Naive thymus-derived CD8-positive, alpha-beta T cell (primary cell): ENCODE data around the gene TTLL9. TPM values are rescaled to one million over a fixed set of nuclear protein-coding genes. Genes with fewer than 3 reads are reported as not detected.

Experiments
- ATAC-seq, 2 donors: fragments of 150-1000 bp; cut with Tn5 transposase in 1 of 2; sonication (Bioruptor Pico), chemical (Tn5 transposase) in 1 of 2; 1 replicate in 1 of 2; 2 replicates in 1 of 2; pipeline ENCODE4 v1.10.0; 2021; ENCODE audit warnings: mild to moderate bottlenecking in 2 of 2, moderate library complexity in 2 of 2
- POLR2A ChIA-PET: fragments of 350-600 bp; sonication (Branson Sonifier 250); formaldehyde crosslinking; loops from one replicate; lab custom pipeline; 2021; ENCODE audit warnings: antibody characterized with exemption; lab: Charles Lee
- DNase-seq, 10 donors: peaks; one replicate each; pipeline versions ENCODE4 v3.0.0 to v3.0.0-alpha.2; 2020 to 2022
- H3K27ac Mint-ChIP-seq, 10 donors: one replicate each; pipeline ENCODE4 v1.8.0; 2020 to 2022; ENCODE audit warnings: mild to moderate bottlenecking in 10 of 10, mixed read lengths in 10 of 10, moderate library complexity in 4 of 10, inconsistent platforms in 1 of 10
- H3K27me3 Mint-ChIP-seq, 5 donors: one replicate each; pipeline ENCODE4 v1.8.0; 2021 to 2022; ENCODE audit warnings: mixed read lengths in 5 of 5
- H3K36me3 Mint-ChIP-seq, 3 donors: one replicate each; pipeline ENCODE4 v1.8.0; 2020 to 2022; ENCODE audit warnings: mixed read lengths in 3 of 3, mild to moderate bottlenecking in 2 of 3, inconsistent platforms in 1 of 3
- H3K4me1 Mint-ChIP-seq, 4 donors: one replicate each; pipeline ENCODE4 v1.8.0; 2021 to 2022; ENCODE audit warnings: mixed read lengths in 4 of 4
- H3K4me3 Mint-ChIP-seq, 10 donors: one replicate each; pipeline ENCODE4 v1.8.0; 2020 to 2022; ENCODE audit warnings: mild to moderate bottlenecking in 10 of 10, mixed read lengths in 10 of 10, moderate library complexity in 6 of 10, inconsistent platforms in 1 of 10
- H3K9me3 Mint-ChIP-seq, 9 donors: one replicate each; pipeline ENCODE4 v1.8.0; 2020 to 2022; ENCODE audit warnings: mixed read lengths in 9 of 9, mild to moderate bottlenecking in 3 of 9, inconsistent platforms in 1 of 9, moderate library complexity in 1 of 9
- polyA plus RNA-seq, 3 donors: library from polyadenylated mRNA; unstranded; fragments of 300-500 nt; fragmentation: Illumina TruSeq; gene quantifications; one replicate each; pipeline ENCODE4 v1.2.3, GENCODE V29; 2021
- total RNA-seq, 8 experiments: library from RNA in 2 of 8; stranded (reverse) in 2 of 8; gene quantifications; one replicate each; pipeline ENCODE4 v1.2.3 and lab custom pipeline; 2021 to 2026

TTLL9 gene
- total and polyA plus RNA-seq, 5 experiments from 2014 or later: not detected

GRCh38 chr20:31840906-31841816 is 29.3 kb upstream of the TTLL9 start:
- POLR2A ChIA-PET: interaction anchor here (0.5 kb wide), 1 partner anchor 1527 kb away, joined by 4 read pairs; no protein-coding TSS in a partner anchor
- Mint-ChIP-seq H3K27me3 (no peaks in the 10 kb centered on the region), H3K4me1 (peaks cover 0 to 5% (median 2%) of the 10 kb centered on the region in 4 donors), H3K27ac (no peak overlapping the region), H3K9me3 (no peaks in the 10 kb centered on the region), H3K4me3 (no peak overlapping the region), H3K36me3 (no peaks in the 10 kb centered on the region)
- no peak for DNase-seq
- no peak for ATAC-seq

- Mint-ChIP-seq H3K27ac (no peak overlapping the region), H3K4me3 (no peak overlapping the region), H3K9me3 (no peaks in the 10 kb centered on the region), H3K27me3 (peaks cover 0 to 2% (median 0%) of the 10 kb centered on the region in 5 donors), H3K36me3 (no peaks in the 10 kb centered on the region), H3K4me1 (no peaks in the 10 kb centered on the region)
- POLR2A ChIA-PET: no interaction called here
- ATAC-seq (no peak), DNase-seq (no peak)
These were observed 28.5 kb upstream of the TTLL9 start for GRCh38 chr20:31841928-31842327.

GRCh38 chr20:31842471-31843157 is 27.8 kb upstream of the TTLL9 start:
- ATAC-seq (no peak), DNase-seq (no peak)
- Mint-ChIP-seq H3K4me1 (no peaks in the 10 kb centered on the region), H3K4me3 (no peak overlapping the region), H3K36me3 (no peaks in the 10 kb centered on the region), H3K27ac (no peak overlapping the region), H3K9me3 (no peaks in the 10 kb centered on the region), H3K27me3 (peaks cover 0 to 2% (median 0%) of the 10 kb centered on the region in 5 donors)
- POLR2A ChIA-PET: no interaction called here

GRCh38 chr20:31843288-31843687 is 27.1 kb upstream of the TTLL9 start:
- Mint-ChIP-seq H3K27me3 (peaks cover 0 to 2% (median 0%) of the 10 kb centered on the region in 5 donors), H3K4me3 (no peak overlapping the region)

GRCh38 chr20:31843881-31844280 is 26.6 kb upstream of the TTLL9 start:
- H3K9me3 Mint-ChIP-seq: no peaks in the 10 kb centered on the region
- H3K4me3 Mint-ChIP-seq: no peak overlapping the region
- DNase-seq: no peak
- H3K4me1 Mint-ChIP-seq: no peaks in the 10 kb centered on the region
- POLR2A ChIA-PET: no interaction called here
- H3K27me3 Mint-ChIP-seq: peaks cover under 1 to 7% (median 2%) of the 10 kb centered on the region in 5 donors
- no peak overlapping the region for H3K27ac Mint-ChIP-seq
- H3K36me3 Mint-ChIP-seq: no peaks in the 10 kb centered on the region
- no peak for ATAC-seq

More at GRCh38 chr20:31843288-31843687, 27.1 kb upstream of the TTLL9 start:
- POLR2A ChIA-PET: no interaction called here
- Mint-ChIP-seq H3K27ac (no peak overlapping the region), H3K4me1 (no peaks in the 10 kb centered on the region), H3K9me3 (no peaks in the 10 kb centered on the region), H3K36me3 (no peaks in the 10 kb centered on the region)
- ATAC-seq (no peak), DNase-seq (no peak)

GRCh38 chr20:31844737-31845299 is 25.6 kb upstream of the TTLL9 start:
- POLR2A ChIA-PET: no interaction called here
- Mint-ChIP-seq H3K36me3 (no peaks in the 10 kb centered on the region), H3K4me1 (no peaks in the 10 kb centered on the region), H3K27ac (no peak overlapping the region), H3K9me3 (no peaks in the 10 kb centered on the region), H3K4me3 (no peak overlapping the region), H3K27me3 (peaks cover 3 to 14% (median 6%) of the 10 kb centered on the region in 5 donors)
- DNase-seq (no peak), ATAC-seq (no peak)

- no peak within 1 kb of the TSS for H3K4me3 Mint-ChIP-seq
- peaks cover 3 to 19% (median 8%) of the 10 kb centered on the region in 5 donors for H3K27me3 Mint-ChIP-seq
- H3K4me1 Mint-ChIP-seq: no peaks in the 10 kb centered on the region
- no peak for DNase-seq
- no peak for ATAC-seq
- no peak within 1 kb of the TSS for H3K27ac Mint-ChIP-seq
- POLR2A ChIA-PET: no interaction called here
- no peaks in the 10 kb centered on the region for H3K36me3 Mint-ChIP-seq
- H3K9me3 Mint-ChIP-seq: no peaks in the 10 kb centered on the region
These were observed 25.1 kb upstream of the TTLL9 start, which contains the start of gene FOXS1 for GRCh38 chr20:31845300-31845863. FOXS1 (minus strand) TSS chr20:31845604; CDS start chr20:31845542, 62 bp downstream.

GRCh38 chr20:31846793-31847138 is 23.7 kb upstream of the TTLL9 start:
- H3K36me3 Mint-ChIP-seq: no peaks in the 10 kb centered on the region
- no peak overlapping the region for H3K27ac Mint-ChIP-seq
- H3K9me3 Mint-ChIP-seq: no peaks in the 10 kb centered on the region
- no peaks in the 10 kb centered on the region for H3K4me1 Mint-ChIP-seq
- no peak for ATAC-seq
- H3K4me3 Mint-ChIP-seq: no peak overlapping the region
- POLR2A ChIA-PET: no interaction called here
- DNase-seq: no peak
- H3K27me3 Mint-ChIP-seq: peaks cover 9 to 31% (median 19%) of the 10 kb centered on the region in 5 donors

- no peak for ATAC-seq
- no peaks in the 10 kb centered on the region for H3K36me3 Mint-ChIP-seq
- no peaks in the 10 kb centered on the region for H3K4me1 Mint-ChIP-seq
- H3K4me3 Mint-ChIP-seq: no peak overlapping the region
- H3K9me3 Mint-ChIP-seq: no peaks in the 10 kb centered on the region
- no peak for DNase-seq
- H3K27ac Mint-ChIP-seq: peak overlapping the region in 1 of 10 donors; percentile 41
- POLR2A ChIA-PET: no interaction called here
- peaks cover 9 to 35% (median 19%) of the 10 kb centered on the region in 5 donors for H3K27me3 Mint-ChIP-seq
These were observed 22.1 kb upstream of the TTLL9 start for GRCh38 chr20:31848088-31848999.

GRCh38 chr20:31849306-31849930 is 21.0 kb upstream of the TTLL9 start:
- Mint-ChIP-seq H3K4me3 (no peak overlapping the region), H3K36me3 (no peaks in the 10 kb centered on the region), H3K27ac (no peak overlapping the region), H3K9me3 (no peaks in the 10 kb centered on the region), H3K4me1 (no peaks in the 10 kb centered on the region), H3K27me3 (peaks cover 9 to 35% (median 23%) of the 10 kb centered on the region in 5 donors)
- DNase-seq (no peak), ATAC-seq (no peak)
- POLR2A ChIA-PET: interaction anchor here (1.1 kb wide), 1 partner anchor 425 kb away, joined by 6 read pairs; no protein-coding TSS in a partner anchor

- ATAC-seq (no peak), DNase-seq (no peak)
- H3K9me3 Mint-ChIP-seq: no peaks in the 10 kb centered on the region
- POLR2A ChIA-PET: interaction anchor here (1.4 kb wide), 1 partner anchor 101 kb away, joined by 3 read pairs; the partner anchor contains the start of gene PDRG1
- H3K27ac Mint-ChIP-seq: no peak overlapping the region
- no peaks in the 10 kb centered on the region for H3K4me1 Mint-ChIP-seq
- no peaks in the 10 kb centered on the region for H3K36me3 Mint-ChIP-seq
- H3K4me3 Mint-ChIP-seq: no peak overlapping the region
- H3K27me3 Mint-ChIP-seq: peaks cover 9 to 35% (median 23%) of the 10 kb centered on the region in 5 donors
These were observed 19.0 kb upstream of the TTLL9 start for GRCh38 chr20:31851240-31851955.
